ENCODE results near the gene SPATS2L.

Gene SPATS2L

GRCh38 chr2:200523158-200523557 is 216.7 kb downstream of the SPATS2L start:
- no peak for DNase-seq

GRCh38 chr2:200523604-200524003 is 217.1 kb downstream of the SPATS2L start:
- DNase-seq, result no peak

- no peak for DNase-seq
Observed at GRCh38 chr2:200525066-200525465, 218.6 kb downstream of the SPATS2L start.

GRCh38 chr2:200525551-200525881 is 219.0 kb downstream of the SPATS2L start:
- no peak for DNase-seq

GRCh38 chr2:200525882-200526651 is 219.6 kb downstream of the SPATS2L start, which contains the start of gene SGO2:
Gene SGO2 (plus strand): TSS chr2:200526207. CDS start chr2:200532976, 6,769 bp downstream.
- peak; percentile 97 for DNase-seq

GRCh38 chr2:200528228-200528627 is 221.7 kb downstream of the SPATS2L start:
- DNase-seq, result no peak

Data from suppressor macrophage treated with lipopolysaccharide for 4 hours (primary cell).